ENCODE results near the gene CIT.

GRCh38 chr12:119674560-119674959 is 202.6 kb downstream of the CIT start:
- no peak for TF ChIP-seq YY1 (IDR thresholded peaks at IDR 0.05; ENCODE audit: low read depth, low read length)
- TF ChIP-seq, protein P1, sequence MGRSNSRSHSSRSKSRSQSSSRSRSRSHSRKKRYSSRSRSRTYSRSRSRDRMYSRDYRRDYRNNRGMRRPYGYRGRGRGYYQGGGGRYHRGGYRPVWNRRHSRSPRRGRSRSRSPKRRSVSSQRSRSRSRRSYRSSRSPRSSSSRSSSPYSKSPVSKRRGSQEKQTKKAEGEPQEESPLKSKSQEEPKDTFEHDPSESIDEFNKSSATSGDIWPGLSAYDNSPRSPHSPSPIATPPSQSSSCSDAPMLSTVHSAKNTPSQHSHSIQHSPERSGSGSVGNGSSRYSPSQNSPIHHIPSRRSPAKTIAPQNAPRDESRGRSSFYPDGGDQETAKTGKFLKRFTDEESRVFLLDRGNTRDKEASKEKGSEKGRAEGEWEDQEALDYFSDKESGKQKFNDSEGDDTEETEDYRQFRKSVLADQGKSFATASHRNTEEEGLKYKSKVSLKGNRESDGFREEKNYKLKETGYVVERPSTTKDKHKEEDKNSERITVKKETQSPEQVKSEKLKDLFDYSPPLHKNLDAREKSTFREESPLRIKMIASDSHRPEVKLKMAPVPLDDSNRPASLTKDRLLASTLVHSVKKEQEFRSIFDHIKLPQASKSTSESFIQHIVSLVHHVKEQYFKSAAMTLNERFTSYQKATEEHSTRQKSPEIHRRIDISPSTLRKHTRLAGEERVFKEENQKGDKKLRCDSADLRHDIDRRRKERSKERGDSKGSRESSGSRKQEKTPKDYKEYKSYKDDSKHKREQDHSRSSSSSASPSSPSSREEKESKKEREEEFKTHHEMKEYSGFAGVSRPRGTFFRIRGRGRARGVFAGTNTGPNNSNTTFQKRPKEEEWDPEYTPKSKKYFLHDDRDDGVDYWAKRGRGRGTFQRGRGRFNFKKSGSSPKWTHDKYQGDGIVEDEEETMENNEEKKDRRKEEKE (IDR thresholded peaks at IDR 0.05) = no peak
